Brain microvascular endothelial cell (primary cell): ENCODE results near the gene SPINK1.
A peak's percentile ranks its signal among the peaks of the same experiment; 100 is the strongest.

Experiments
- DNase-seq: peaks from one replicate; pipeline ENCODE4 v3.0.0-alpha.2; 2020
- H3K27ac ChIP-seq: fragments of 250-450 bp; sonication (Bioruptor Pico); 2 replicates; pipeline ENCODE4 v1.5.1; 2020; ENCODE audit warnings: mild to moderate bottlenecking, moderate library complexity
- H3K27me3 ChIP-seq: fragments of 250-450 bp; sonication (Bioruptor Pico); replicated peaks from 2 replicates; pipeline ENCODE4 v1.5.1; 2020; ENCODE audit warnings: mild to moderate bottlenecking
- H3K36me3 ChIP-seq: fragments of 250-450 bp; sonication (Bioruptor Pico); replicated peaks from 2 replicates; pipeline ENCODE4 v1.5.1; 2020; ENCODE audit warnings: mild to moderate bottlenecking
- H3K4me3 ChIP-seq: 2 replicates; pipeline ENCODE4 v1.5.1; 2011; ENCODE audit warnings: low read depth, mild to moderate bottlenecking, control low read depth, low read length, moderate library complexity
- in situ Hi-C: cut with HindIII; loops from 2 replicates; pipeline ENCODE4 v1.10.0; 2017; ENCODE audit warnings: low sequenced_read_pairs, low pct_ligation_motif_present
- TF ChIP-seq, protein P1 (sequence below): IDR thresholded peaks from 2 replicates; pipeline ENCODE4 v1.5.1; 2011; ENCODE audit warnings: low read depth, mild to moderate bottlenecking, moderate library complexity, low read length, control low read depth, inconsistent platforms; ENCODE audit errors: missing control alignments

Gene SPINK1

DNA sequence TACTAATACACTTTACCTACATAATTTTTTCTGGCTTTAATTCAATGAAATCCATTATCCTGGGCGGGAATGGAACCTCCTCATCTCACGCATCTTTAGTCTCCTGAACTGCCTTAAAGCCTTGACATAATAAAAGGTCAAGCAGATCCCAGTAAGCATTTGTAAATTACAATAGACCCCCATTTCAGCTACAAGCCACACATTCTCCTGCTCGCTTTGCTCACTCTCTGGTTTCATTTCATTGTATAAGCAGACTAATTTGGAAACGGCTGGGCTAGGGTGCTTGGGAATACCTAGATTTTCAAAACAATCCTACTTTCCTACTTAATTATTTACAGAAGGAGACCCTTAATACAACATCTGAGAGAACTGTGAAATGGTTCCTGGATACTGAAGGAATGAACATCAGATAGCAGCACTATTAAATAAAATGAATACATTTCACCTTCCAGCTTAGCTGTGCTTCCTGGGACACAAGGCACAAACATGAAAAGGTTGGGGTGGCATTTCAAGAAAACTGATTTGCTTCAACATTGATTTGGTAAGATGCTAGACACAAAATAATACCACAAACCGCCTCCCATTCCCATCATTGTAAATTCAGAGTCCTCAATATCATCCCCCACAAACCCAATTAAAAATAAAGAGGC, 50.4 kb downstream of the SPINK1 start:
- TF ChIP-seq, protein P1, sequence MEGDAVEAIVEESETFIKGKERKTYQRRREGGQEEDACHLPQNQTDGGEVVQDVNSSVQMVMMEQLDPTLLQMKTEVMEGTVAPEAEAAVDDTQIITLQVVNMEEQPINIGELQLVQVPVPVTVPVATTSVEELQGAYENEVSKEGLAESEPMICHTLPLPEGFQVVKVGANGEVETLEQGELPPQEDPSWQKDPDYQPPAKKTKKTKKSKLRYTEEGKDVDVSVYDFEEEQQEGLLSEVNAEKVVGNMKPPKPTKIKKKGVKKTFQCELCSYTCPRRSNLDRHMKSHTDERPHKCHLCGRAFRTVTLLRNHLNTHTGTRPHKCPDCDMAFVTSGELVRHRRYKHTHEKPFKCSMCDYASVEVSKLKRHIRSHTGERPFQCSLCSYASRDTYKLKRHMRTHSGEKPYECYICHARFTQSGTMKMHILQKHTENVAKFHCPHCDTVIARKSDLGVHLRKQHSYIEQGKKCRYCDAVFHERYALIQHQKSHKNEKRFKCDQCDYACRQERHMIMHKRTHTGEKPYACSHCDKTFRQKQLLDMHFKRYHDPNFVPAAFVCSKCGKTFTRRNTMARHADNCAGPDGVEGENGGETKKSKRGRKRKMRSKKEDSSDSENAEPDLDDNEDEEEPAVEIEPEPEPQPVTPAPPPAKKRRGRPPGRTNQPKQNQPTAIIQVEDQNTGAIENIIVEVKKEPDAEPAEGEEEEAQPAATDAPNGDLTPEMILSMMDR = no peak
- Histone ChIP-seq H3K27ac (no peak overlapping the region), H3K27me3 (no peaks in the 10 kb centered on the region), H3K36me3 (no peaks in the 10 kb centered on the region), H3K4me3 (peak overlapping the region; percentile 6)
- in situ Hi-C loops = no loop called here
- DNase-seq = no peak

DNA sequence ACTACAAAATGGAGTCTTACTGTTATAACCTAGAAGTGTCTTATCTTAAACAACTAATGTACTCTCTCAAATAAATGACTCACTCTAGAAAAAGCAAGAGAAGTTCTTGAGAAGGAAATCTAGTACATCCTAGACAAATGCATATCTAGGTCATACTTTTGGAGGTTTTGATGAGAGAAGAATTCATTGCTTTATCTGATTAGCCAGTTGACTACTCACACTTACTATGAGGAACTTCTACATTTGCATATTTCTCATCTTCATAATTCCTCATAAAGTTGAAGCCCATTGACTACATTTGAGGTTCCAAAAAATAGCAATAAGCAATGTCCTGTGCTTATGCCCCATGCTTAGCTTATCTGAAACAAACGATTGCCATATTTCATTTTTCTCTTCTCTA, 51.8 kb downstream of the SPINK1 start:
- H3K36me3 ChIP-seq = no peaks in the 10 kb centered on the region
- no peak for DNase-seq
- H3K27ac ChIP-seq = no peak overlapping the region
- H3K27me3 ChIP-seq = no peaks in the 10 kb centered on the region
- no peak overlapping the region for H3K4me3 ChIP-seq
- in situ Hi-C loops = no loop called here
- TF ChIP-seq, protein P1 = no peak

DNA sequence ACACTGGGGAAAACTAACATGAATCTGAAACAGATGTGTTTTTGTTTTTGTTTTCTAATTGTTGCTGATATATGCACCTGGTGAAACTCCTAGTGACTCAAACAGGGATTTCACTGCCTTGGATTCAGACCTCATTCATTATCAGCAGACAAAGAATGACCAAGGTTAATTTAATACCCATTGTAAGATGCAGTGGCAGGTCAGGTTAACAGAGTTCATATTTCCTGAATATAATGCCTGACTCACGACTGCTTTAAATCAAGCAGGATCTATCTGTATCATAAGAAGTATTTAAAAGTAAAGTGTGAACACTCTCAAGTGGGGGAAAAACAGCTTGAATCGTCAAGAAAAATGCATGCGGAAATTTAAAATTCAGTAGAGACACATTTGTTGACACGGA, 54.5 kb downstream of the SPINK1 start:
- H3K27me3 ChIP-seq = no peaks in the 10 kb centered on the region
- no peaks in the 10 kb centered on the region for H3K36me3 ChIP-seq
- in situ Hi-C loops = no loop called here
- TF ChIP-seq, protein P1 = no peak
- no peak overlapping the region for H3K4me3 ChIP-seq
- DNase-seq = no peak
- H3K27ac ChIP-seq = no peak overlapping the region
